Fibroblast of lung (primary cell): ENCODE results near the gene SERPINB7. TPM values are rescaled to one million over a fixed set of nuclear protein-coding genes. Genes with fewer than 3 reads are reported as not detected.

Experiments
- DNase-seq, 2 donors: peaks; one replicate each; pipeline versions ENCODE4 v3.0.0 to v3.0.0-alpha.2; 2010; ENCODE audit warnings: low read depth in 2 of 2
- H2AFZ ChIP-seq: 2 replicates; pipeline ENCODE4 v1.5.1; 2012; ENCODE audit warnings: low read length, control low read depth, inconsistent platforms
- H3K27ac ChIP-seq: 2 replicates; pipeline ENCODE4 v1.5.1; 2011; ENCODE audit warnings: low read length, control low read depth; ENCODE audit not compliant: insufficient read depth
- H3K27me3 ChIP-seq: 2 replicates; pipeline ENCODE4 v1.5.1; 2011; ENCODE audit warnings: mild to moderate bottlenecking, low read length; ENCODE audit not compliant: control insufficient read depth, insufficient read depth
- H3K36me3 ChIP-seq: 2 replicates; pipeline ENCODE4 v1.5.1; 2011; ENCODE audit warnings: low read length; ENCODE audit not compliant: control insufficient read depth, insufficient read depth
- H3K4me1 ChIP-seq: 2 replicates; pipeline ENCODE4 v1.5.1; 2011; ENCODE audit warnings: low read length; ENCODE audit not compliant: control insufficient read depth, insufficient read depth; ENCODE audit errors: extremely low read depth
- H3K4me2 ChIP-seq: 2 replicates; pipeline ENCODE4 v1.5.1; 2011; ENCODE audit warnings: low read length, control low read depth; ENCODE audit not compliant: insufficient read depth; ENCODE audit errors: extremely low read depth
- H3K4me3 ChIP-seq, 4 experiments: fragments of 200-600 bp in 1 of 4; sonication (generic) in 1 of 4; replicated peaks in 1 of 4; 2 replicates each; pipeline ENCODE4 v1.5.1; 2011 to 2016; ENCODE audit warnings: low read length in 4 of 4, low read depth in 3 of 4, mild to moderate bottlenecking in 3 of 4, control low read depth in 2 of 4, inconsistent platforms in 1 of 4, mixed read lengths in 1 of 4; ENCODE audit not compliant: insufficient read depth in 1 of 4; ENCODE audit errors: control extremely low read depth in 1 of 4
- H3K79me2 ChIP-seq: 2 replicates; pipeline ENCODE4 v1.5.1; 2012; ENCODE audit warnings: mild to moderate bottlenecking, low read length, inconsistent platforms; ENCODE audit not compliant: control insufficient read depth, insufficient read depth
- H3K9ac ChIP-seq: 2 replicates; pipeline ENCODE4 v1.5.1; 2011; ENCODE audit warnings: mild to moderate bottlenecking, low read length, control low read depth; ENCODE audit not compliant: insufficient read depth
- H3K9me3 ChIP-seq: 2 replicates; pipeline ENCODE4 v1.5.1; 2012; ENCODE audit warnings: low read depth, low read length; ENCODE audit not compliant: control insufficient read depth, insufficient read depth
- H4K20me1 ChIP-seq: 2 replicates; pipeline ENCODE4 v1.5.1; 2011; ENCODE audit warnings: low read length; ENCODE audit not compliant: control insufficient read depth, insufficient read depth; ENCODE audit errors: extremely low read depth
- EZH2 ChIP-seq: IDR thresholded peaks from 2 replicates; pipeline ENCODE4 v1.5.1; 2012; ENCODE audit warnings: low read length, control low read depth, mild to moderate bottlenecking; ENCODE audit errors: missing control alignments
- polyA plus RNA-seq, 2 donors: library from polyadenylated mRNA; depleted of rRNA in 1 of 2; stranded (reverse) in 1 of 2; unstranded in 1 of 2; fragments of >200 nt; gene quantifications; 2 replicates each; pipeline ENCODE4 v1.2.1, GENCODE V29; 2011 to 2012; ENCODE audit warnings: missing spikeins in 1 of 2
- total RNA-seq: library from RNA; depleted of rRNA; stranded (reverse); fragments of >200 nt; gene quantifications from 2 replicates; pipeline ENCODE4 v1.2.1, GENCODE V29; 2014
- TF ChIP-seq, protein P1 (sequence below), 2 donors: IDR thresholded peaks in 1 of 2; conservative IDR thresholded peaks in 1 of 2; 1 replicate in 1 of 2; 2 replicates in 1 of 2; pipeline ENCODE4 v1.5.1; 2011 to 2012; ENCODE audit warnings: low read length in 2 of 2, control low read depth in 1 of 2, inconsistent platforms in 1 of 2, low read depth in 1 of 2, mild to moderate bottlenecking in 1 of 2

Gene SERPINB7
- total and polyA plus RNA-seq, 2 donors (not counting 1 experiment from before 2014, with no cell fraction given), result 3.0 to 6.7 TPM

DNA sequence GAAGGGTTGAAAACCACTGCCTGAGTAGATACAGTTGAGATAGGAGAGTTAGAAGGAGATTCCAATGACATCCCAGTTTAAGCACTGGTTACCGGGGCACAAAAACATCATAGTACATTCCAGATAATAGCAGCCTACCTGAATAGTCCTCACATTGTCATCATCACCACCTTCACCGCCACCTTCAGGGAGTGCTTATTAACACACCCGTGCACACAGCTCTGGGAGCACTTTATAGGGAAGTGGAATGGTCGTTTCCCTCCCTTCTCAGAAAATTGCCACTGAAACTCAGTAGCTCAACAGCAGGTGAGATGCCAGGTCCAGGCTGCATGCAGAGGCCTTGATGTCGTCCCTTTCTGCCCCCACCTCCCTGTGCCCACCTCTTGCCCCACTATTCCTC is 8.2 kb downstream of the SERPINB7 start:
- H3K9ac ChIP-seq, result no peak overlapping the region
- no peaks in the 10 kb centered on the region for H3K4me1 ChIP-seq
- no peak overlapping the region for H3K4me2 ChIP-seq

DNA sequence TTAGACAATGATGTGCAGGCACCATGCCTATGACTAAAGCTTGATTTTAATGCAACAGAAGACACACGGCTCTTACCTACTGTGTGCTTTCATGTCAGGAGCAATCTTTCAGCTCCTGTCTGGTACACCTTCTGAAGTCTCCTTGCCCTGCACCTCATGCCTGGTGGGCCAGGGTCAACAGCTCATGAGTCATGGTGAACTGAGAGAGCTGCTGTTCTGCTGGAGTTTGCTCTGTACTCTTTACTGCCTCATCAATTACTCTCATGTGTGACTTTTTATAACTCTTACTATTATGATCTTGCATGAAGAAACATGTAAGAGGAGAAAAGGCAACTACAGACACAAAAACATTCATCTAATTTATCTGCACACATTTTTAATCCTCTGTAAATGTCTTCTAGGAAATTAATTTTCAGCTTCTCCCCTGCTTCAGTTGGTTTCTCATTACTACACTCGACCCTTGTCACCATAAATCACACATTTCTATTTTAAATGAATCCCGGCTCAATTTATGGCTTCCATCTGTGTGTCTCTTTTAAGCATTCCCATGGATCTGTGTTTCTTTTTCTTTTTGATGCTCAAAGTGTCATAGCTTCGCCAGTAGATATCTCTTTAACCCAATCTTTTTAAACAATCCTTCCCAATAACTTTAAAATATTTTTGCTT is 9.7 kb downstream of the SERPINB7 start:
- Histone ChIP-seq H3K4me3 (no peak overlapping the region), H3K27ac (no peak overlapping the region), H3K4me1 (no peaks in the 10 kb centered on the region), H3K4me2 (no peak overlapping the region), H3K9ac (no peak overlapping the region), H3K79me2 (no peaks in the 10 kb centered on the region), H3K36me3 (no peaks in the 10 kb centered on the region), H3K27me3 (no peaks in the 10 kb centered on the region), H4K20me1 (no peaks in the 10 kb centered on the region), H3K9me3 (no peaks in the 10 kb centered on the region), H2AFZ (no peak overlapping the region)
- no peak for DNase-seq
- TF ChIP-seq, protein P1, sequence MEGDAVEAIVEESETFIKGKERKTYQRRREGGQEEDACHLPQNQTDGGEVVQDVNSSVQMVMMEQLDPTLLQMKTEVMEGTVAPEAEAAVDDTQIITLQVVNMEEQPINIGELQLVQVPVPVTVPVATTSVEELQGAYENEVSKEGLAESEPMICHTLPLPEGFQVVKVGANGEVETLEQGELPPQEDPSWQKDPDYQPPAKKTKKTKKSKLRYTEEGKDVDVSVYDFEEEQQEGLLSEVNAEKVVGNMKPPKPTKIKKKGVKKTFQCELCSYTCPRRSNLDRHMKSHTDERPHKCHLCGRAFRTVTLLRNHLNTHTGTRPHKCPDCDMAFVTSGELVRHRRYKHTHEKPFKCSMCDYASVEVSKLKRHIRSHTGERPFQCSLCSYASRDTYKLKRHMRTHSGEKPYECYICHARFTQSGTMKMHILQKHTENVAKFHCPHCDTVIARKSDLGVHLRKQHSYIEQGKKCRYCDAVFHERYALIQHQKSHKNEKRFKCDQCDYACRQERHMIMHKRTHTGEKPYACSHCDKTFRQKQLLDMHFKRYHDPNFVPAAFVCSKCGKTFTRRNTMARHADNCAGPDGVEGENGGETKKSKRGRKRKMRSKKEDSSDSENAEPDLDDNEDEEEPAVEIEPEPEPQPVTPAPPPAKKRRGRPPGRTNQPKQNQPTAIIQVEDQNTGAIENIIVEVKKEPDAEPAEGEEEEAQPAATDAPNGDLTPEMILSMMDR (conservative IDR thresholded peaks at IDR 0.05 in 1 of 2, IDR thresholded peaks at IDR 0.05 in 1 of 2; ENCODE audit: low read depth in 1 of 2, low read length in 2 of 2), result no peak
- TF ChIP-seq EZH2, result no peak

More for the DNA sequence above, 8.2 kb downstream of the SERPINB7 start:
- H3K27me3 ChIP-seq, result no peaks in the 10 kb centered on the region
- H3K4me3 ChIP-seq, result no peak overlapping the region
- H3K9me3 ChIP-seq, result no peaks in the 10 kb centered on the region
- H2AFZ ChIP-seq, result no peak overlapping the region
- no peaks in the 10 kb centered on the region for H3K36me3 ChIP-seq
- TF ChIP-seq, protein P1 (conservative IDR thresholded peaks at IDR 0.05 in 1 of 2, IDR thresholded peaks at IDR 0.05 in 1 of 2; ENCODE audit: low read depth in 1 of 2, low read length in 2 of 2), result no peak
- no peak for TF ChIP-seq EZH2
- H3K79me2 ChIP-seq, result no peaks in the 10 kb centered on the region
- DNase-seq, result no peak
- no peaks in the 10 kb centered on the region for H4K20me1 ChIP-seq
- H3K27ac ChIP-seq, result no peak overlapping the region

DNA sequence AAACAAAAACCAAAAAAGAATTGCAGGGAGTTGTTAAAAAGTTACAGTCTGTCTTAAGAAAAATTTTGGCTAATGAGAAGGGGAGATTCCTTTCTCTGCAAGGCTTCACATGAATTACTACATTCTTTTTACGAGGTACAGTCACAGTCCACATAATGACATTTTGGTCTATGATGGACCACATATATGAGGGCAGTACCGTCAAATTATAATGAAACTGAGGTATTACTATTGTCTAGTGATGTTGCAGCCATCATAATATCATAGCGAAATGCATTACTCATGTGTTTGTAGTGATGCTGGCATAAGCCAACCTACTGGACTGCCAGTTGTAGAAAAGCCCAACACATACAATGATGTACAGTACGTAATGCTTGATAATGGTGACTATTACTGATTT is 12.5 kb downstream of the SERPINB7 start:
- no peak for DNase-seq
- no peaks in the 10 kb centered on the region for H4K20me1 ChIP-seq
- no peak overlapping the region for H2AFZ ChIP-seq
- H3K36me3 ChIP-seq, result no peaks in the 10 kb centered on the region
- no peak overlapping the region for H3K4me2 ChIP-seq
- H3K4me1 ChIP-seq, result no peaks in the 10 kb centered on the region
- TF ChIP-seq, protein P1 (conservative IDR thresholded peaks at IDR 0.05 in 1 of 2, IDR thresholded peaks at IDR 0.05 in 1 of 2; ENCODE audit: low read depth in 1 of 2, low read length in 2 of 2), result no peak
- no peak for TF ChIP-seq EZH2
- no peak overlapping the region for H3K4me3 ChIP-seq
- no peaks in the 10 kb centered on the region for H3K27me3 ChIP-seq
- H3K27ac ChIP-seq, result no peak overlapping the region
- H3K9ac ChIP-seq, result no peak overlapping the region
- no peaks in the 10 kb centered on the region for H3K9me3 ChIP-seq
- H3K79me2 ChIP-seq, result no peaks in the 10 kb centered on the region
